ENCODE data around the gene PRKCE.

DNA sequence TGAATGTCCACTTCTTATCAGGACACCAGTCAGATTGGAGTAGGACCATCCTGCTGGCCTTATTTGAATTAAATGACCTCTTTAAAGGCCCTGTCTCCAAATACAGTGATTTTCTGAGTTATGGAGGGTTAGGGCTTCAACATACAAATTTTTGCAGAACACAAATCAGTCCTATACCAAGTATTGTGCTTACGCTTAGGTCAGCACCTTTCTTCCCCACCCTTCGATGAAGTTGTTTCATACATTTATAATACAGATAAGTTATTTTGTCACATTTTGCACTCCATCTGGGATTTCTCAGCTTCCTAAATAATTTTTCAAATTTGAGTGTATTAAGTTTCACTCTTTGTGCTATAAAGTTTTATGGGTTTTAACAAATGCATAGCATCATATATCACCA lies 455.2 kb downstream of the PRKCE start:
- no peak for TF ChIP-seq EZH2 (IDR thresholded peaks at IDR 0.05; ENCODE audit: borderline replicate concordance, low read depth, low read length, poor library complexity, severe bottlenecking)
- no peak for TF ChIP-seq CTCF (conservative IDR thresholded peaks at IDR 0.05; ENCODE audit: low read depth, low read length)
